Measurements from ENCODE around the gene SCARB1. TPM values are rescaled to one million over a fixed set of nuclear protein-coding genes. Genes with fewer than 3 reads are reported as not detected.

The SCARB1 gene
- total RNA-seq, 1 donor from 2014 or later: 44.5 TPM

DNA sequence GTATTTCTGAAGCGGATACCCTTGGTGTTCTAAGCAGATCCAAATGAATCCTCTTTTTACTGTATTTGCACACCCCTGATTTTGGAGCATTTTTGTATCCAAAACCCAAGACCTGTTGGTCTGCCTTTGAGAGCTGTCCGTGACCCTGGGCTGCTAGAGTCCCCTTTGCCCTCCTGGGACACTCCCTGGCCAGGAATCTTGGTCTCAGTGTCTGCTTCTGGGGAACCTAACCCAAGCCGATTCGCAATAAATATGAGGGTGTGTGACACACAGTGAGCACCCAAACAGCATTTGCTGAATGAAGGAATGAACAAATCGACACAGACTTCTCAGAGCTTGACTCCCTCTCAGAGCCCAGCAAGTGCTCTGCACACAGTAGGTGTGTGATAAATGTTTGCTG lies 92.9 kb downstream of the SCARB1 start:
- H4K20me1 ChIP-seq (ENCODE audit: insufficient read depth, low read length): no peaks in the 10 kb centered on the region
- no peak overlapping the region for H3K9ac ChIP-seq (ENCODE audit: low read length)
- Mint-ChIP-seq H3K9me3 (ENCODE audit: unreplicated experiment) (peaks cover 4% of the 10 kb centered on the region), H3K4me1 (ENCODE audit: low read depth, unreplicated experiment) (peaks cover 33% of the 10 kb centered on the region), H3K36me3 (ENCODE audit: low read depth, unreplicated experiment) (peaks cover 4% of the 10 kb centered on the region), H3K4me3 (ENCODE audit: unreplicated experiment) (no peak overlapping the region), H3K27ac (ENCODE audit: unreplicated experiment) (no peak overlapping the region), H3K27me3 (ENCODE audit: low read depth, unreplicated experiment) (peaks cover 5% of the 10 kb centered on the region)
- peaks cover 36% of the 10 kb centered on the region for H3K4me1 ChIP-seq (ENCODE audit: insufficient read depth, low read length)
- TF ChIP-seq EZH2 (IDR thresholded peaks at IDR 0.05; ENCODE audit: insufficient read depth, low read length): no peak
- TF ChIP-seq, protein P1, sequence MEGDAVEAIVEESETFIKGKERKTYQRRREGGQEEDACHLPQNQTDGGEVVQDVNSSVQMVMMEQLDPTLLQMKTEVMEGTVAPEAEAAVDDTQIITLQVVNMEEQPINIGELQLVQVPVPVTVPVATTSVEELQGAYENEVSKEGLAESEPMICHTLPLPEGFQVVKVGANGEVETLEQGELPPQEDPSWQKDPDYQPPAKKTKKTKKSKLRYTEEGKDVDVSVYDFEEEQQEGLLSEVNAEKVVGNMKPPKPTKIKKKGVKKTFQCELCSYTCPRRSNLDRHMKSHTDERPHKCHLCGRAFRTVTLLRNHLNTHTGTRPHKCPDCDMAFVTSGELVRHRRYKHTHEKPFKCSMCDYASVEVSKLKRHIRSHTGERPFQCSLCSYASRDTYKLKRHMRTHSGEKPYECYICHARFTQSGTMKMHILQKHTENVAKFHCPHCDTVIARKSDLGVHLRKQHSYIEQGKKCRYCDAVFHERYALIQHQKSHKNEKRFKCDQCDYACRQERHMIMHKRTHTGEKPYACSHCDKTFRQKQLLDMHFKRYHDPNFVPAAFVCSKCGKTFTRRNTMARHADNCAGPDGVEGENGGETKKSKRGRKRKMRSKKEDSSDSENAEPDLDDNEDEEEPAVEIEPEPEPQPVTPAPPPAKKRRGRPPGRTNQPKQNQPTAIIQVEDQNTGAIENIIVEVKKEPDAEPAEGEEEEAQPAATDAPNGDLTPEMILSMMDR (IDR thresholded peaks at IDR 0.05; ENCODE audit: insufficient read depth, low read depth, low read length): no peak
- H3K79me2 ChIP-seq (ENCODE audit: insufficient read depth, low read length): no peaks in the 10 kb centered on the region
- H3K4me3 ChIP-seq (ENCODE audit: insufficient read depth, low read depth, low read length): no peak overlapping the region
- H3K36me3 ChIP-seq (ENCODE audit: insufficient read depth, low read length): no peaks in the 10 kb centered on the region
- no peak overlapping the region for H3K4me2 ChIP-seq (ENCODE audit: low read length)
- H2AFZ ChIP-seq (ENCODE audit: low read depth, low read length): no peak overlapping the region
- H3K9me3 ChIP-seq (ENCODE audit: insufficient read depth, low read depth, low read length): no peaks in the 10 kb centered on the region
- no peak for FAIRE-seq
- DNase-seq (ENCODE audit: low read depth): no peak
- H3K27ac ChIP-seq (ENCODE audit: low read depth, low read length): no peak overlapping the region
- H3K27me3 ChIP-seq (ENCODE audit: insufficient read depth, low read length): no peaks in the 10 kb centered on the region

GRCh38 chr12:124769881-124770512 lies 93.7 kb downstream of the SCARB1 start:
- H3K79me2 ChIP-seq (ENCODE audit: insufficient read depth, low read length): no peaks in the 10 kb centered on the region
- no peaks in the 10 kb centered on the region for H4K20me1 ChIP-seq (ENCODE audit: insufficient read depth, low read length)
- no peak overlapping the region for H3K4me3 Mint-ChIP-seq (ENCODE audit: unreplicated experiment)
- peaks cover under 1% of the 10 kb centered on the region for H3K9me3 Mint-ChIP-seq (ENCODE audit: unreplicated experiment)
- H3K36me3 Mint-ChIP-seq (ENCODE audit: low read depth, unreplicated experiment): peaks cover 3% of the 10 kb centered on the region
- H3K4me1 ChIP-seq (ENCODE audit: insufficient read depth, low read length): peaks cover 37% of the 10 kb centered on the region
- H3K27me3 ChIP-seq (ENCODE audit: insufficient read depth, low read length): no peaks in the 10 kb centered on the region
- DNase-seq (ENCODE audit: low read depth): no peak
- no peak overlapping the region for H2AFZ ChIP-seq (ENCODE audit: low read depth, low read length)
- peaks cover 5% of the 10 kb centered on the region for H3K27me3 Mint-ChIP-seq (ENCODE audit: low read depth, unreplicated experiment)
- H3K9ac ChIP-seq (ENCODE audit: low read length): no peak overlapping the region
- H3K36me3 ChIP-seq (ENCODE audit: insufficient read depth, low read length): no peaks in the 10 kb centered on the region
- FAIRE-seq: no peak
- H3K27ac Mint-ChIP-seq (ENCODE audit: unreplicated experiment): no peak overlapping the region
- no peaks in the 10 kb centered on the region for H3K9me3 ChIP-seq (ENCODE audit: insufficient read depth, low read depth, low read length)
- H3K27ac ChIP-seq (ENCODE audit: low read depth, low read length): no peak overlapping the region
- no peak for TF ChIP-seq EZH2 (IDR thresholded peaks at IDR 0.05; ENCODE audit: insufficient read depth, low read length)
- H3K4me3 ChIP-seq (ENCODE audit: insufficient read depth, low read depth, low read length): no peak overlapping the region
- peaks cover 41% of the 10 kb centered on the region for H3K4me1 Mint-ChIP-seq (ENCODE audit: low read depth, unreplicated experiment)
- H3K4me2 ChIP-seq (ENCODE audit: low read length): no peak overlapping the region

GRCh38 chr12:124769163-124769530 lies 94.5 kb downstream of the SCARB1 start:
- peak overlapping the region; percentile 2 for H3K9ac ChIP-seq (ENCODE audit: low read length)
- no peak overlapping the region for H3K4me3 Mint-ChIP-seq (ENCODE audit: unreplicated experiment)
- H3K9me3 ChIP-seq (ENCODE audit: insufficient read depth, low read depth, low read length): peaks cover 8% of the 10 kb centered on the region
- H3K36me3 Mint-ChIP-seq (ENCODE audit: low read depth, unreplicated experiment): peaks cover 3% of the 10 kb centered on the region
- no peaks in the 10 kb centered on the region for H4K20me1 ChIP-seq (ENCODE audit: insufficient read depth, low read length)
- FAIRE-seq (no peak), DNase-seq (ENCODE audit: low read depth) (no peak)
- H3K27ac ChIP-seq (ENCODE audit: low read depth, low read length): peak overlapping the region; percentile 27
- peaks cover 5% of the 10 kb centered on the region for H3K27me3 Mint-ChIP-seq (ENCODE audit: low read depth, unreplicated experiment)
- H3K9me3 Mint-ChIP-seq (ENCODE audit: unreplicated experiment): no peaks in the 10 kb centered on the region
- no peak overlapping the region for H3K4me3 ChIP-seq (ENCODE audit: insufficient read depth, low read depth, low read length)
- H3K27ac Mint-ChIP-seq (ENCODE audit: unreplicated experiment): no peak overlapping the region
- H3K27me3 ChIP-seq (ENCODE audit: insufficient read depth, low read length): no peaks in the 10 kb centered on the region
- peak overlapping the region; percentile 70 for H3K4me2 ChIP-seq (ENCODE audit: low read length)
- H3K79me2 ChIP-seq (ENCODE audit: insufficient read depth, low read length): no peaks in the 10 kb centered on the region
- H3K36me3 ChIP-seq (ENCODE audit: insufficient read depth, low read length): no peaks in the 10 kb centered on the region
- H2AFZ ChIP-seq (ENCODE audit: low read depth, low read length): no peak overlapping the region
- TF ChIP-seq, protein P1 (IDR thresholded peaks at IDR 0.05; ENCODE audit: insufficient read depth, low read depth, low read length): no peak
- no peak for TF ChIP-seq EZH2 (IDR thresholded peaks at IDR 0.05; ENCODE audit: insufficient read depth, low read length)
- H3K4me1 Mint-ChIP-seq (ENCODE audit: low read depth, unreplicated experiment): peaks cover 49% of the 10 kb centered on the region
- peaks cover 31% of the 10 kb centered on the region for H3K4me1 ChIP-seq (ENCODE audit: insufficient read depth, low read length)

All from astrocyte (in vitro differentiated cells and primary cell).